Measurements from ENCODE around the gene TCF7L2.

DNA sequence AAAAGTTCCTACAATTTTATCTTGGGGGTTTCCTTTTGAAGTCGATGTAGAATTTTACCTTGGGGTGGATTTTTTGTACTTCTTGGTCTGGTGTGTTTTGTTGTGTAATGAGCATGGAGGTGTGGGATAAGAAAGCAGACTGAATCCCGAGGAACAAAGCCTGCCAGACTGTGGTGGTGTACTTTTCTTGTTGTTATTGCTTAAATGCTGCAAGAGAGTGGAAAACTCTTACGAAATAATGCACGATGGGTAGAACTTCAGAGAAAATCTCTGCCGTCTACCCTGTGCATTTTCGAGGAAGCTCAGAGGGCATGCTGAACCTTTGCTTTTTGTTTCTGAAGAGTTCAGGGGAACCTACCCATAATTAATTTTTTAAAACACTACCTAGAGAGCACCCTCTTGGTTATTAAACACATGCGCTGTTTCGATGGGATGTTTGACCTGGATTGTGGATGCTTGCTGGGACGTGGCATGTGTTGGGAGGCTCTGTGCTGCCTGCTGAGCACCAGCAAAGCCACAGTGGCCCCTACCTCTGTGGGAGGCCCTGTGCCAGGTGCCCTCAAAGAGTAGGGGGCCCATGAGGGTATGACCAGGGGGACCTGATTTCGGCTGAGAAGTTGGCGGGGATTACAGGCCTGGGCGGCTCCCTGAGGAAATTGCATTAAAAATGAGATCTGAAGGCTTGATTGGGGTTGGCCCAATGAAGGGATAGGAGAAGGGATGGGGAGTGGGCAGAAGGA is 94.1 kb downstream of the TCF7L2 start:
- TF ChIP-seq, protein P1, sequence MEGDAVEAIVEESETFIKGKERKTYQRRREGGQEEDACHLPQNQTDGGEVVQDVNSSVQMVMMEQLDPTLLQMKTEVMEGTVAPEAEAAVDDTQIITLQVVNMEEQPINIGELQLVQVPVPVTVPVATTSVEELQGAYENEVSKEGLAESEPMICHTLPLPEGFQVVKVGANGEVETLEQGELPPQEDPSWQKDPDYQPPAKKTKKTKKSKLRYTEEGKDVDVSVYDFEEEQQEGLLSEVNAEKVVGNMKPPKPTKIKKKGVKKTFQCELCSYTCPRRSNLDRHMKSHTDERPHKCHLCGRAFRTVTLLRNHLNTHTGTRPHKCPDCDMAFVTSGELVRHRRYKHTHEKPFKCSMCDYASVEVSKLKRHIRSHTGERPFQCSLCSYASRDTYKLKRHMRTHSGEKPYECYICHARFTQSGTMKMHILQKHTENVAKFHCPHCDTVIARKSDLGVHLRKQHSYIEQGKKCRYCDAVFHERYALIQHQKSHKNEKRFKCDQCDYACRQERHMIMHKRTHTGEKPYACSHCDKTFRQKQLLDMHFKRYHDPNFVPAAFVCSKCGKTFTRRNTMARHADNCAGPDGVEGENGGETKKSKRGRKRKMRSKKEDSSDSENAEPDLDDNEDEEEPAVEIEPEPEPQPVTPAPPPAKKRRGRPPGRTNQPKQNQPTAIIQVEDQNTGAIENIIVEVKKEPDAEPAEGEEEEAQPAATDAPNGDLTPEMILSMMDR (conservative IDR thresholded peaks at IDR 0.05) = no peak
- TF ChIP-seq EZH2 (IDR thresholded peaks at IDR 0.05; ENCODE audit: low read depth) = no peak
